Heart right ventricle (tissue), 16 donors: ENCODE measurements around the gene CSNK1G2. TPM values are rescaled to one million over a fixed set of nuclear protein-coding genes. Genes with fewer than 3 reads are reported as not detected.

Source experiments
- ATAC-seq, 8 donors: fragments of 200-7000 bp; cut with Tn5 transposase; one replicate each; pipeline ENCODE4 v1.9.1; 2020; ENCODE audit warnings: mild to moderate bottlenecking in 8 of 8, moderate library complexity in 8 of 8, moderate number of reproducible peaks in 1 of 8
- DNase-seq, 2 donors: peaks; one replicate each; pipeline ENCODE4 v3.0.0-alpha.2; 2020
- H3K27ac ChIP-seq, 10 donors: fragments of 200-600 bp; sonication (generic) in 2 of 10; one replicate each; pipeline versions ENCODE4 v1.5.0 to v1.8.0; 2020 to 2022; ENCODE audit warnings: mild to moderate bottlenecking in 3 of 10
- H3K27me3 ChIP-seq, 7 donors: fragments of 200-600 bp; one replicate each; pipeline ENCODE4 v1.8.0; 2021 to 2022; ENCODE audit warnings: mild to moderate bottlenecking in 2 of 7
- H3K36me3 ChIP-seq, 9 donors: fragments of 200-600 bp; sonication (generic) in 1 of 9; one replicate each; pipeline versions ENCODE4 v1.5.0 to v1.8.0; 2020 to 2022; ENCODE audit warnings: mild to moderate bottlenecking in 2 of 9
- H3K4me1 ChIP-seq, 9 donors: fragments of 200-600 bp; sonication (generic) in 1 of 9; one replicate each; pipeline versions ENCODE4 v1.5.0 to v1.8.0; 2020 to 2022; ENCODE audit warnings: mild to moderate bottlenecking in 4 of 9
- H3K4me3 ChIP-seq, 10 donors: fragments of 200-600 bp; sonication (generic) in 2 of 10; one replicate each; pipeline versions ENCODE4 v1.5.0 to v1.8.0; 2020 to 2022; ENCODE audit warnings: mild to moderate bottlenecking in 7 of 10, moderate library complexity in 2 of 10
- H3K9me3 ChIP-seq, 11 donors: fragments of 200-600 bp in 10 of 11; sonication (generic) in 2 of 11; one replicate each; pipeline versions ENCODE4 v1.5.0 to v1.8.0; 2013 to 2022; ENCODE audit warnings: mild to moderate bottlenecking in 2 of 11, control low read depth in 1 of 11, moderate library complexity in 1 of 11
- CTCF ChIP-seq, 9 donors: fragments of 200-600 bp; sonication (generic) in 2 of 9; IDR thresholded peaks; one replicate each; pipeline versions ENCODE4 v1.5.0 to v1.8.0; 2021 to 2022; ENCODE audit warnings: antibody characterized with exemption in 9 of 9, mild to moderate bottlenecking in 5 of 9, moderate library complexity in 1 of 9
- WGBS, 2 donors: extraction: QIAGEN DNeasy Blood & Tissue Kit; methylation state at CpG; one replicate each; pipeline ENCODE4 v1.1.7; 2013; ENCODE audit warnings: inconsistent platforms in 1 of 2; 5-methylcytosine and 5-hydroxymethylcytosine counted together
- intact Hi-C, 10 donors: fragments of 100-400 bp; cut with DNase I; formaldehyde crosslinking; loops; one replicate each; pipeline versions ENCODE4 v1.11.1 to v1.14.2; 2022
- polyA plus RNA-seq, 2 donors: library from polyadenylated mRNA; stranded (reverse); fragments of 200-250 nt; gene quantifications; one replicate each; pipeline ENCODE4 v1.2.3, GENCODE V29; 2013
- total RNA-seq, 10 donors: library from RNA; stranded (reverse); fragmentation: NEBNext Ultra II Directional in 3 of 10; extraction: Animal tissue kit (Norgen Biotek cat#: 25700) in 3 of 10; gene quantifications; one replicate each; pipeline versions ENCODE4 v1.2.1 to v1.2.4, GENCODE V29; 2021 to 2023
- donor health status: Arrhythmogenic right ventricular cardiomyopathy.
- donor health status: ischemic (EF 13 %, LVEDD 7.1; RV severe dilation, severe dysfunction).
- donor health status: healthy with polysubstance abuse.
- donor health status: DM: no; HTN: yes; CAD: no.
- donor health status: DM: no; HTN: no; CAD: no.
- donor health status: ischemic (EF 25% LVEDD 6.9; RV normal size, moderate dysfunction).
- donor health status: ischemic (EF 25% LVEDD 5.7; RV mildly dilated, moderate dysfunction).
- donor health status: healthy.
- donor health status: DM: yes; HTN: yes; CAD: no.
- donor health status: Ischemic cardiomyopathy.
- donor health status: ischemic (EF 35%, LVEDD 5.7; RV mildly dilated, moderate dysfunction).
- donor health status: nonischemic (EF 11% LVEDD 7.7; RV severe dilation, severe dysfunction).
- donor health status: DM: yes; HTN: yes; CAD: no.
- donor health status: PGD.
- donor health status: ischemic (EF 29% LVEDD 5.4; RV normal size, mild dysfunction).
- donor health status: nonischemic (EF 23%, LVEDD 6.1; RV moderate dilation, normal function).

The CSNK1G2 gene
- total and polyA plus RNA-seq, 12 donors: 17.7 to 35.2 (median 23.9) TPM

DNA sequence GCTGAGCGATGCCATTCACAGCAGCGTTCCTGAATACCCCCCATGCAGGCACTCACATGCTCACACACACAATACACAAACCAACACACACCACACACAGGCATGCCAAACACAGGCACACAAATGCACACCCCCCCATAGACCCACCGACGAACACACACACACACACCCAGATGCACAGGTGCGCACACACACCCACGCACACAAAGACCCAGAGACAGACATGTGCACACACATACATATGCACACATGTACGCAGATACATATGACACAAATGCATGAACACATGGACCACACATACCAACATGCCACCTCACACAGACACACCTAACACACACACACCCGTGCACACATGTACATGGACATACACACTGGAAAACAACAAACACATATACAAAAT, 7.0 kb upstream of the CSNK1G2 start:
- Histone ChIP-seq H3K36me3 (no peaks in the 10 kb centered on the region), H3K27me3 (no peaks in the 10 kb centered on the region), H3K4me3 (no peak overlapping the region), H3K4me1 (peaks cover 5 to 23% (median 19%) of the 10 kb centered on the region in 9 donors), H3K27ac (no peak overlapping the region), H3K9me3 (peaks cover 0 to 9% (median 0%) of the 10 kb centered on the region in 11 donors)
- WGBS, 2 donors: 91 to 92% methylated on average over 8 of the region's 8 CpGs
- no peak for TF ChIP-seq CTCF (IDR thresholded peaks at IDR 0.05)
- no peak for DNase-seq
- ATAC-seq: no peak
- intact Hi-C loops: loop anchor here in 5 of 10 donors (2.0 to 10.0 kb wide), 4 partner anchors 61 to 1571 kb away; partner anchors contain the start of genes BTBD2 (in 1 of the 5), DOHH (in 1 of the 5) and FZR1 (in 1 of the 5)

DNA sequence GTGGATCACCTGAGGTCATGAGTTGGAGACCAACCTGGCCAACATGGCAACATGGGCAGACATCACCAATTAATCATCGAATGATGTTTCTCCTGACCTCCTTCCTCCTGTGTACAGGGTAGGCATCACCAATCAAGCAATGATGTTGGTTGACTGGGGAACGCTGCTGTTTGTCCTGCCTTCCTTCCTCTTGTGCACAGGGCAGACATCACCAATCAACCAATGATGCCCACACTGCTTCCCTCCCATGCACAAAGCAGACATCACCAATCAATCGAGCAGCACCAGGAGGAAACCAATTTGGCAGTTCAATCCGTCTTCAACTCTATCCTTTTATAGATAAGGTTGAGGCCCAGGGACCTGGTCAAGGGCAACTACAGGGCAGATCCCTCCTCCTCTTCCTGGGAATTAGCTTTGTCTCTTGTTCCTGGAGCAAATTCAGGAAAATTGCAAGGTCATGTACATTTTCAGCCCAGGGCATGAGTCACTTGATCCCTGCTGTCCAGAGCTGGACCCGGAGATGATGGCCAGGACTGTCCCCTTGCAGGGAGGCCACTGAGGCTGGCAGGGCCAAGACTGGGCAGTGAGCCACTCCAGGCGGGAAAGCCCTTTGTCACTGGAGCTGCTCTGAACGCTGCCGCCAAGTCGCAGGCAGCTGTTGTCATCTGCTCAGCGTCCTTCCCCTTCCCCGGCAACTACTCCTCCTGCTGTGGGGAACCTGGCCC, 5.3 kb upstream of the CSNK1G2 start:
- no peaks in the 10 kb centered on the region for H3K36me3 ChIP-seq
- WGBS, 2 donors: 29 to 43% methylated on average over 11 of the region's 11 CpGs
- DNase-seq: no peak
- no peak overlapping the region for H3K4me3 ChIP-seq
- peaks cover 0 to 9% (median 0%) of the 10 kb centered on the region in 11 donors for H3K9me3 ChIP-seq
- ATAC-seq: peak in 1 of 8 donors; percentile 27
- peaks cover 0 to 25% (median 19%) of the 10 kb centered on the region in 9 donors for H3K4me1 ChIP-seq
- intact Hi-C loops: loop anchor here in 4 of 10 donors (2.0 to 10.0 kb wide), 4 partner anchors 63 to 1569 kb away; partner anchors contain the start of genes BTBD2 (in 1 of the 4), DOHH (in 1 of the 4) and FZR1 (in 1 of the 4)
- H3K27me3 ChIP-seq: no peaks in the 10 kb centered on the region
- TF ChIP-seq CTCF (IDR thresholded peaks at IDR 0.05): no peak
- peak overlapping the region in 4 of 10 donors; percentile 23 to 59 (median 25) for H3K27ac ChIP-seq

- Histone ChIP-seq H3K9me3 (peaks cover 0 to 9% (median 0%) of the 10 kb centered on the region in 11 donors), H3K27ac (peak overlapping the region in 1 of 10 donors; percentile 59), H3K4me3 (no peak overlapping the region), H3K4me1 (peaks cover 0 to 25% (median 19%) of the 10 kb centered on the region in 9 donors), H3K36me3 (no peaks in the 10 kb centered on the region), H3K27me3 (no peaks in the 10 kb centered on the region)
- DNase-seq (no peak), ATAC-seq (no peak)
- intact Hi-C loops: loop anchor here in 3 of 10 donors (5.0 to 10.0 kb wide), 3 partner anchors 69 to 1568 kb away; partner anchors contain the start of genes BTBD2 (in 1 of the 3), DOHH (in 1 of the 3) and FZR1 (in 1 of the 3)
- no peak for TF ChIP-seq CTCF (IDR thresholded peaks at IDR 0.05)
- WGBS, 2 donors: 79 to 80% methylated on average over 3 of the region's 3 CpGs
These were observed 4.5 kb upstream of the CSNK1G2 start for GRCh38 chr19:1936430-1936829.

GRCh38 chr19:1936916-1937610, 3.9 kb upstream of the CSNK1G2 start:
- H3K27ac ChIP-seq: no peak overlapping the region
- no peaks in the 10 kb centered on the region for H3K27me3 ChIP-seq
- H3K36me3 ChIP-seq: no peaks in the 10 kb centered on the region
- no peak for TF ChIP-seq CTCF (IDR thresholded peaks at IDR 0.05)
- WGBS, 2 donors: 89% methylated on average over 24 of the region's 24 CpGs
- DNase-seq: no peak
- ATAC-seq: no peak
- H3K4me3 ChIP-seq: no peak overlapping the region
- intact Hi-C loops: loop anchor here in 3 of 10 donors (5.0 to 10.0 kb wide), 3 partner anchors 70 to 1568 kb away; partner anchors contain the start of genes BTBD2 (in 1 of the 3), DOHH (in 1 of the 3) and FZR1 (in 1 of the 3)
- H3K9me3 ChIP-seq: peaks cover 0 to 9% (median 0%) of the 10 kb centered on the region in 11 donors
- H3K4me1 ChIP-seq: peaks cover 0 to 28% (median 19%) of the 10 kb centered on the region in 9 donors
